Body of pancreas (tissue), 4 donors: ENCODE measurements around the gene AP2A2.

Source experiments
- POLR2A ChIP-seq, 3 donors: fragments of 450-650 bp; IDR thresholded peaks; one replicate each; pipeline ENCODE4 v1.6.1; 2016; ENCODE audit warnings: antibody characterized with exemption in 3 of 3, mild to moderate bottlenecking in 2 of 3
- TF ChIP-seq, protein P1 (sequence below), 7 experiments: fragments of 450-650 bp in 4 of 7; fragments of 200-600 bp in 3 of 7; sonication (generic) in 3 of 7; IDR thresholded peaks; one replicate each; pipeline ENCODE4 v1.5.1; 2016 to 2019; ENCODE audit warnings: antibody characterized with exemption in 7 of 7

- TF ChIP-seq, protein P1, sequence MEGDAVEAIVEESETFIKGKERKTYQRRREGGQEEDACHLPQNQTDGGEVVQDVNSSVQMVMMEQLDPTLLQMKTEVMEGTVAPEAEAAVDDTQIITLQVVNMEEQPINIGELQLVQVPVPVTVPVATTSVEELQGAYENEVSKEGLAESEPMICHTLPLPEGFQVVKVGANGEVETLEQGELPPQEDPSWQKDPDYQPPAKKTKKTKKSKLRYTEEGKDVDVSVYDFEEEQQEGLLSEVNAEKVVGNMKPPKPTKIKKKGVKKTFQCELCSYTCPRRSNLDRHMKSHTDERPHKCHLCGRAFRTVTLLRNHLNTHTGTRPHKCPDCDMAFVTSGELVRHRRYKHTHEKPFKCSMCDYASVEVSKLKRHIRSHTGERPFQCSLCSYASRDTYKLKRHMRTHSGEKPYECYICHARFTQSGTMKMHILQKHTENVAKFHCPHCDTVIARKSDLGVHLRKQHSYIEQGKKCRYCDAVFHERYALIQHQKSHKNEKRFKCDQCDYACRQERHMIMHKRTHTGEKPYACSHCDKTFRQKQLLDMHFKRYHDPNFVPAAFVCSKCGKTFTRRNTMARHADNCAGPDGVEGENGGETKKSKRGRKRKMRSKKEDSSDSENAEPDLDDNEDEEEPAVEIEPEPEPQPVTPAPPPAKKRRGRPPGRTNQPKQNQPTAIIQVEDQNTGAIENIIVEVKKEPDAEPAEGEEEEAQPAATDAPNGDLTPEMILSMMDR (IDR thresholded peaks at IDR 0.05), result no peak
- no peak for TF ChIP-seq POLR2A (IDR thresholded peaks at IDR 0.05)
Measured at GRCh38 chr11:923691-924405, 1.8 kb upstream of the AP2A2 start.
